Neutrophil (primary cell): ENCODE results near the gene TP53BP2.

ENCODE experiments used
- H3K27ac ChIP-seq: fragments of 200-600 bp; sonication (generic); 2 replicates; pipeline ENCODE4 v1.5.1; 2016; ENCODE audit warnings: mild to moderate bottlenecking, moderate library complexity
- H3K27me3 ChIP-seq: fragments of 200-600 bp; sonication (generic); 2 replicates; pipeline ENCODE4 v1.6.0; 2016; ENCODE audit warnings: mild to moderate bottlenecking
- H3K36me3 ChIP-seq: fragments of 200-600 bp; sonication (generic); 2 replicates; pipeline ENCODE4 v1.5.1; 2017
- H3K4me1 ChIP-seq, 2 experiments: fragments of 200-600 bp in 1 of 2; sonication (generic) in 1 of 2; 1 replicate in 1 of 2; 2 replicates in 1 of 2; pipeline versions ENCODE4 v1.5.1 to v1.6.1; 2013 to 2016; ENCODE audit warnings: low read depth in 1 of 2, low read length in 1 of 2, mild to moderate bottlenecking in 1 of 2, moderate library complexity in 1 of 2; ENCODE audit not compliant: control insufficient read depth in 1 of 2, insufficient read depth in 1 of 2
- H3K4me3 ChIP-seq, 2 experiments: fragments of 200-600 bp in 1 of 2; sonication (generic) in 1 of 2; 1 replicate in 1 of 2; 2 replicates in 1 of 2; pipeline ENCODE4 v1.5.1; 2013 to 2016; ENCODE audit warnings: low read depth in 1 of 2, low read length in 1 of 2, mild to moderate bottlenecking in 1 of 2, moderate library complexity in 1 of 2
- H3K9me3 ChIP-seq: fragments of 200-600 bp; sonication (generic); 2 replicates; pipeline ENCODE4 v1.5.1; 2016
- TF ChIP-seq, protein P1 (sequence below): fragments of 200-600 bp; sonication (generic); IDR thresholded peaks from 2 replicates; pipeline ENCODE4 v1.5.1; 2016; ENCODE audit warnings: antibody characterized with exemption

The TP53BP2 gene

DNA sequence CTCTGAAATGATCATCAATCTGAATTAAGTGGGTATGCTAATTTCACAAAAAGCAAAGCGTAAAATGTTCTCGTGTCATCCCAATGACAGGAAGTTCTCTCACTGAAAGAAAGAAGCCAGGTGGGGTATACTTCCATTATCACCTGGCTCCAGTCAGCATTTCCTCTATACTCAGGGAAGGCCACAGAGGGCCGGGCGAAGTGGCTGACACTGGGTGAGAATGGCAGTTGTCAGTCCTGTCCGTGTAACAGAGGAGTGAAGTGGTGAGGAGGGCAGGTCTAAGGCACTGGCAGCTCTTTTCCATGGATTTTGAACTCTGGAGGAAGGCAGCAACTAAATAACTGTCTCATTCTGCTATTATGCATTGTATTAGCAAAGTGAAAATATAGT, 73.0 kb downstream of the TP53BP2 start:
- H3K27me3 ChIP-seq = no peaks in the 10 kb centered on the region
- H3K4me1 ChIP-seq = no peaks in the 10 kb centered on the region
- TF ChIP-seq, protein P1, sequence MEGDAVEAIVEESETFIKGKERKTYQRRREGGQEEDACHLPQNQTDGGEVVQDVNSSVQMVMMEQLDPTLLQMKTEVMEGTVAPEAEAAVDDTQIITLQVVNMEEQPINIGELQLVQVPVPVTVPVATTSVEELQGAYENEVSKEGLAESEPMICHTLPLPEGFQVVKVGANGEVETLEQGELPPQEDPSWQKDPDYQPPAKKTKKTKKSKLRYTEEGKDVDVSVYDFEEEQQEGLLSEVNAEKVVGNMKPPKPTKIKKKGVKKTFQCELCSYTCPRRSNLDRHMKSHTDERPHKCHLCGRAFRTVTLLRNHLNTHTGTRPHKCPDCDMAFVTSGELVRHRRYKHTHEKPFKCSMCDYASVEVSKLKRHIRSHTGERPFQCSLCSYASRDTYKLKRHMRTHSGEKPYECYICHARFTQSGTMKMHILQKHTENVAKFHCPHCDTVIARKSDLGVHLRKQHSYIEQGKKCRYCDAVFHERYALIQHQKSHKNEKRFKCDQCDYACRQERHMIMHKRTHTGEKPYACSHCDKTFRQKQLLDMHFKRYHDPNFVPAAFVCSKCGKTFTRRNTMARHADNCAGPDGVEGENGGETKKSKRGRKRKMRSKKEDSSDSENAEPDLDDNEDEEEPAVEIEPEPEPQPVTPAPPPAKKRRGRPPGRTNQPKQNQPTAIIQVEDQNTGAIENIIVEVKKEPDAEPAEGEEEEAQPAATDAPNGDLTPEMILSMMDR = no peak
- no peaks in the 10 kb centered on the region for H3K9me3 ChIP-seq
- no peak overlapping the region for H3K4me3 ChIP-seq
- H3K36me3 ChIP-seq = peaks cover 66% of the 10 kb centered on the region
- no peak overlapping the region for H3K27ac ChIP-seq

DNA sequence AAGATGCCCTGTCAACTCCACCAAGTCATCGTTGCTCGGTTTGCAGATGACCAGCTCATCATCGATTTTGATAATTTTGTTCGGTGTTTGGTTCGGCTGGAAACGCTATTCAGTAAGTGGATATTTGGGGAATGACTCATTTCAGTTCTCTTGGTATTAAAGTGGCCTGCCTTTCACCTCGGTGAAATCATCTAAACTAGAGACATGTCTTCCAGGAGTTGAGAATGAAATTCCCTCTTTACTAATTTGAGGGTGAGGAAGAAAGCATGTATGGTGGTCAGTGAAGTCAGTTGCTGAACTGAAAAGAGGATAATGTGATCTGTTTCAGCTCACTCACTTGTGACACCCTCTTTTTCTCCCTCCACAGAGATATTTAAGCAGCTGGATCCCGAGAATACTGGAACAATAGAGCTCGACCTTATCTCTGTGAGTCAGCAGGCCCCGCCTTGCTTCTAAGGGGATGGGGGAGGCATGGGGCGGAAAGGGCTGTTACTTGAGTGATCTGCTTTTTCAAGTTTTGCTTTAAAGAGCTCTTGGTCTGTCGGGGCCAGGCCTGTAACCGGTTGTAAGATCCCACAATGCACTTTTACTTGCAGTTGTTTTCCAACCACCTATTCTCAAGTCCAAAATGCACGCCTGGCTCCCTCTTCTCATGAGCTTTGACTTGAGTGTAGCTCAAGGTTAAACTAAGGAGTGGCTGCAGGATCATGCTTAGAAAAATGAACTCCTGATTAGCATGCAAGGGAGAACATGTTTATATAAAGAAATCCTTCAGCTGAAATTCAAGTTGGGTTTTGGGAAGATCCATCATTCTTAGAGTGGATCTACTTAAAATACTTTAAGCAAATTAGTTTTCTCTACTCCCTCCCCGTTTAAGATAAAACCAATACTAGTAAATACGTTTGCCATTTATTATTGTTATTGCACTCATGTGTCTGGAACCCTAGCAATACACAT, 73.7 kb downstream of the TP53BP2 start:
- no peaks in the 10 kb centered on the region for H3K4me1 ChIP-seq
- peaks cover 60% of the 10 kb centered on the region for H3K36me3 ChIP-seq
- H3K4me3 ChIP-seq = no peak overlapping the region
- TF ChIP-seq, protein P1 = no peak
- H3K9me3 ChIP-seq = no peaks in the 10 kb centered on the region
- H3K27ac ChIP-seq = no peak overlapping the region
- H3K27me3 ChIP-seq = no peaks in the 10 kb centered on the region

DNA sequence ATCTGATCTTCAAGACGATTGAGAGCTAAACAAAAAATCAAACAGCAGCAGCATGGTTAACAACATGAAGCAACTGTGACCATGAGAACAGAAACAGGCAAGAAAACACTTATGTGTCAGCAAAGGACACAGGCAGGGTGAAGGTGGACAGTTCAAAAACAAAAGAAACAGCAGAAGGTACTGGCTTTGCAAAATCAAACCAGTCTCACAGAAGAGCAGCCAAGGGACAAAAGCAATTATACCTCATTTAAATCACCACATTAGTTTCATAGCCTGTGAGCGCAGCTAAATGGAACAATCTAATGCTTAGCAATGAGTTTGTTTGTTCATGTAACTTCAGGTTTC, 74.3 kb downstream of the TP53BP2 start:
- peaks cover 53% of the 10 kb centered on the region for H3K36me3 ChIP-seq
- TF ChIP-seq, protein P1 = no peak
- H3K27me3 ChIP-seq = no peaks in the 10 kb centered on the region
- no peak overlapping the region for H3K27ac ChIP-seq
- H3K4me3 ChIP-seq = no peak overlapping the region
- H3K9me3 ChIP-seq = no peaks in the 10 kb centered on the region
- no peaks in the 10 kb centered on the region for H3K4me1 ChIP-seq

DNA sequence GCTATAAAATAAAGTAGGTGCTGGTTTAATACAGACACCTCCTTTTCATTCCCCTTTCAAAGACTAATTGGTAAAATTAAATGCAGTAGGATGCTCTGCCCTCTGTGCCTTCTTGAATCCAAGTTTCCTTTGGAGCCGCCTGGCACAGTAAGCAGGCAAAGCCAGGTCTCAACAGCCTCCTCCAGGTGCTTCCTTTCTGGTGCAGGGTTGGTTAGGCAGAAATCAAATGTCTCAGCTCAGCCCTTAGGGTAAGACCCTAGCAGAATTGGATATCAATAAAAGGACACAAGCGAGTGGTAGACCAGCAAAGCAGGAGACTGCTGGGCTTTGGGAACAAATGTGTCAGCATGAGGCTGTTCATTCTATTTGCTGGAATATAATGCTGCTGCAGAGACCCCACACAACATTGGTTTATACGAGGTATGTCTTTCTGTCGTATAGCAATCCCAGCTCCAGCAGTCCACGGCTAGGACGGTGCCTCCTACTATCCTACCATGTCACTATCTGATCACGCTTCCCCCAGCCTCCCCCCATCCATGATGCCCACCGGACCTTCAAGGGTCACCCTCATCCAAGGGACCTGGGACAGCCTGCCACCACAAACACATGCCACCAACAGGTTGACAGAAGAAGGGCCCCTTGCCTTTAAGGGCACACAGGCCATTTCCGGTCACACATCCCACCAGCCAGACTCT, 75.0 kb downstream of the TP53BP2 start:
- H3K27ac ChIP-seq = no peak overlapping the region
- no peaks in the 10 kb centered on the region for H3K4me1 ChIP-seq
- no peaks in the 10 kb centered on the region for H3K27me3 ChIP-seq
- no peaks in the 10 kb centered on the region for H3K9me3 ChIP-seq
- TF ChIP-seq, protein P1 = no peak
- H3K4me3 ChIP-seq = no peak overlapping the region
- peaks cover 46% of the 10 kb centered on the region for H3K36me3 ChIP-seq

DNA sequence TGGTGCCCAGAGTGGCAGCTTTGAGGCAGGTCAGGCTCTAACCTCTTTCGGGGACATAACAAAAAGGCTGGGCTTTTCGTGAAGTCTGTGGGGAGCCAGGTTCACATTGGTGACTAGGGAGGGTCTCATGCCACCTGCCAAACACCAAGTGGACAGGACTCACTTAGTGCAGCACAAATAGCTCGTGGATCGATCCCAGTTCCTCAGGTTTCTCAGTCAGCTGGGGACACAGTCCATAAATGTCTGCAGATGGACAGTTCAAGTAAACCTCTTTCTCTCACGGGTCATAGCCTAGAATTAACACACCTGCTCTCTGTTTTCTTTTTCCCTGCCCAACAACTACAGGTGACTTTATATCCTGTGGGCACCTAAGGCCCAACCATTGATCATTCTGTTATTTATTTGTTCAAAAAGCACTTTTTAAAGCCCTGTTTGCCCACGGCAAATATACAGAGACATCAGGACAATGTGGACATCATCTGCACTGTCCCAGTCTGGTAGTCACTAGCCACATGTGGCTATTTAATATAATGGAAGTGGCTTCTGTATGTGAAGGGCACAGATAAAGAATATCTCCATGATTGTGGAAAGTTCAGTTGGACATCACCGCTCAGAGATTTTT, 79.9 kb downstream of the TP53BP2 start:
- Histone ChIP-seq H3K36me3 (peaks cover 4% of the 10 kb centered on the region), H3K4me3 (no peak overlapping the region), H3K9me3 (no peaks in the 10 kb centered on the region), H3K4me1 (peaks cover 0 to 4% of the 10 kb centered on the region in 2 experiments), H3K27ac (no peak overlapping the region), H3K27me3 (no peaks in the 10 kb centered on the region)
- TF ChIP-seq, protein P1 = no peak
